ENCODE results near the gene ZNF407.

The ZNF407 gene

GRCh38 chr18:74796211-74796610 lies 198.5 kb downstream of the ZNF407 start:
- DNase-seq (no peak), ATAC-seq (ENCODE audit: insufficient read depth, low read depth) (no peak)
- no peaks in the 10 kb centered on the region for H3K27me3 ChIP-seq (ENCODE audit: insufficient read depth, low read length, poor library complexity)
- H3K9me3 ChIP-seq (ENCODE audit: insufficient read depth, low read length, severe bottlenecking): no peaks in the 10 kb centered on the region
- H4K20me1 ChIP-seq (ENCODE audit: insufficient read depth, low read length): no peaks in the 10 kb centered on the region
- no peaks in the 10 kb centered on the region for H3K79me2 ChIP-seq (ENCODE audit: insufficient read depth, low read length)
- TF ChIP-seq CTCF (IDR thresholded peaks at IDR 0.05; ENCODE audit: borderline replicate concordance, extremely low read depth, low read length, poor library complexity, severe bottlenecking) (no peak), EZH2 (IDR thresholded peaks at IDR 0.05; ENCODE audit: borderline replicate concordance, low read depth, low read length, severe bottlenecking) (no peak)
- no peak overlapping the region for H2AFZ ChIP-seq (ENCODE audit: low read depth, low read length)
- no peak overlapping the region for H3K27ac ChIP-seq (ENCODE audit: low read length)
- H3K9ac ChIP-seq (ENCODE audit: low read depth, low read length): no peak overlapping the region
- H3K4me2 ChIP-seq (ENCODE audit: insufficient read depth, low read length): no peak overlapping the region
- H3K4me3 ChIP-seq (ENCODE audit: low read depth in 1 of 2, low read length in 2 of 2): no peak overlapping the region
- H3K36me3 ChIP-seq (ENCODE audit: insufficient read depth, low read length): no peaks in the 10 kb centered on the region
- no peaks in the 10 kb centered on the region for H3K4me1 ChIP-seq (ENCODE audit: insufficient read depth, low read length)

GRCh38 chr18:74796841-74797576 lies 199.3 kb downstream of the ZNF407 start:
- H3K4me3 ChIP-seq (ENCODE audit: low read depth in 1 of 2, low read length in 2 of 2): no peak overlapping the region
- no peaks in the 10 kb centered on the region for H4K20me1 ChIP-seq (ENCODE audit: insufficient read depth, low read length)
- H3K79me2 ChIP-seq (ENCODE audit: insufficient read depth, low read length): no peaks in the 10 kb centered on the region
- ATAC-seq (ENCODE audit: insufficient read depth, low read depth) (no peak), DNase-seq (no peak)
- no peak overlapping the region for H3K27ac ChIP-seq (ENCODE audit: low read length)
- H3K9ac ChIP-seq (ENCODE audit: low read depth, low read length): no peak overlapping the region
- no peaks in the 10 kb centered on the region for H3K36me3 ChIP-seq (ENCODE audit: insufficient read depth, low read length)
- no peak overlapping the region for H3K4me2 ChIP-seq (ENCODE audit: insufficient read depth, low read length)
- no peak overlapping the region for H2AFZ ChIP-seq (ENCODE audit: low read depth, low read length)
- no peaks in the 10 kb centered on the region for H3K4me1 ChIP-seq (ENCODE audit: insufficient read depth, low read length)
- no peaks in the 10 kb centered on the region for H3K27me3 ChIP-seq (ENCODE audit: insufficient read depth, low read length, poor library complexity)
- no peaks in the 10 kb centered on the region for H3K9me3 ChIP-seq (ENCODE audit: insufficient read depth, low read length, severe bottlenecking)
- TF ChIP-seq EZH2 (IDR thresholded peaks at IDR 0.05; ENCODE audit: borderline replicate concordance, low read depth, low read length, severe bottlenecking): no peak
- no peak for TF ChIP-seq CTCF (IDR thresholded peaks at IDR 0.05; ENCODE audit: borderline replicate concordance, extremely low read depth, low read length, poor library complexity, severe bottlenecking)

GRCh38 chr18:74797577-74798151 lies 200.0 kb downstream of the ZNF407 start:
- Histone ChIP-seq H3K4me1 (ENCODE audit: insufficient read depth, low read length) (no peaks in the 10 kb centered on the region), H3K27me3 (ENCODE audit: insufficient read depth, low read length, poor library complexity) (no peaks in the 10 kb centered on the region), H3K27ac (ENCODE audit: low read length) (no peak overlapping the region), H3K4me3 (ENCODE audit: low read depth in 1 of 2, low read length in 2 of 2) (no peak overlapping the region), H3K9ac (ENCODE audit: low read depth, low read length) (no peak overlapping the region), H3K79me2 (ENCODE audit: insufficient read depth, low read length) (no peaks in the 10 kb centered on the region), H3K4me2 (ENCODE audit: insufficient read depth, low read length) (no peak overlapping the region), H2AFZ (ENCODE audit: low read depth, low read length) (no peak overlapping the region), H3K9me3 (ENCODE audit: insufficient read depth, low read length, severe bottlenecking) (no peaks in the 10 kb centered on the region), H3K36me3 (ENCODE audit: insufficient read depth, low read length) (no peaks in the 10 kb centered on the region), H4K20me1 (ENCODE audit: insufficient read depth, low read length) (no peaks in the 10 kb centered on the region)
- ATAC-seq (ENCODE audit: insufficient read depth, low read depth): no peak
- DNase-seq: no peak
- no peak for TF ChIP-seq EZH2 (IDR thresholded peaks at IDR 0.05; ENCODE audit: borderline replicate concordance, low read depth, low read length, severe bottlenecking)
- TF ChIP-seq CTCF (IDR thresholded peaks at IDR 0.05; ENCODE audit: borderline replicate concordance, extremely low read depth, low read length, poor library complexity, severe bottlenecking): no peak

Data from DND-41 (cell line).